Mucosa of rectum (tissue), 2 donors: ENCODE measurements around the gene SUSD1.
"Not testable (repeated sequence)": the region's sequence is repeated elsewhere in the genome, so short reads cannot be mapped to it uniquely, and the experiment has no call there.

ENCODE experiments used
- H3K27ac ChIP-seq, 2 donors: one replicate each; pipeline ENCODE4 v1.7.0; 2013; ENCODE audit warnings: inconsistent platforms in 2 of 2, low read depth in 2 of 2, low read length in 2 of 2
- H3K27me3 ChIP-seq, 2 donors: one replicate each; pipeline ENCODE4 v1.7.0; 2013; ENCODE audit warnings: low read length in 2 of 2; ENCODE audit not compliant: control insufficient read depth in 2 of 2, insufficient read depth in 2 of 2
- H3K36me3 ChIP-seq, 2 donors: one replicate each; pipeline ENCODE4 v1.7.0; 2013; ENCODE audit warnings: low read length in 2 of 2; ENCODE audit not compliant: control insufficient read depth in 2 of 2, insufficient read depth in 2 of 2
- H3K4me1 ChIP-seq, 2 donors: one replicate each; pipeline ENCODE4 v1.7.0; 2013; ENCODE audit warnings: low read length in 2 of 2, mild to moderate bottlenecking in 1 of 2; ENCODE audit not compliant: control insufficient read depth in 2 of 2, insufficient read depth in 2 of 2
- H3K4me3 ChIP-seq, 2 donors: one replicate each; pipeline ENCODE4 v1.7.0; 2013; ENCODE audit warnings: low read length in 2 of 2
- H3K9ac ChIP-seq, 2 donors: one replicate each; pipeline ENCODE4 v1.7.0; 2013; ENCODE audit warnings: low read length in 2 of 2, low read depth in 1 of 2, mild to moderate bottlenecking in 1 of 2
- H3K9me3 ChIP-seq, 2 donors: one replicate each; pipeline ENCODE4 v1.7.0; 2013; ENCODE audit warnings: low read length in 2 of 2; ENCODE audit not compliant: control insufficient read depth in 2 of 2
- donor health status: healthy.
- donor health status: Normal muscosa, but diverticular disease.

SUSD1 gene

DNA sequence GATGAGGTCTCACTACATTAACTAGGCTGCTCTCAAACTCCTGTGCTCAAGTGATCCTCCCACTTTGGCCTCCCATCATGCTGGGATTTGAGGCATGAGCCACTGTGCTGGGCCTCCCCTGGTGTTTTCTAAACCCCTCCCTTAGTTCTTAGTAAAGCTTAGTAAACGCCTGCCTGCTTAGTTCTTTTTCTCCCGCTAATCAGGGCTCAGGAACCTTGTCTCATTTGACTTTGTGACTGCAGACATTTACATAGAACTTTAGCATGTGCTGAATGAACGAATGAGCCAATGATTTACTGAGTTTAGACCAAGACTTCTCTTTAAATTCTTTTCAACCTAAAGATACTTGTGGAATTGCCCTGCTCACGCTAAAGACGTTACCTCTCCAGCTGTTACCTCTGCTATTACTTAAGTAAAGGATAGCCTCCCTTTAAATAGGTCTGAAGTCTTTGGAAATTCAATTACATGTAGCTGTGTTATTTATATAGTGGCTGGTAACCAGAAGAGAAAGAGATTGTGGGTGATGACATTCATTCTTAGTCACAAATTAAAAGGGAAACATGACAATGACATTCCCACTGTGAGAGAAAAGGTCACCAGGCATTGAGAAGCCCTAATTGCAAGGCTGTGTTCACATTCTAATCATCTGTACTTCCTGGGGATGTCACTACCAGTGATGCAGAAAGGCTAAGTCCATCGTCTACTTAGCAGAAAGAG is 18.6 kb upstream of the SUSD1 start:
- no peak overlapping the region for H3K9ac ChIP-seq
- H3K27me3 ChIP-seq: no peaks in the 10 kb centered on the region
- no peak overlapping the region for H3K27ac ChIP-seq

DNA sequence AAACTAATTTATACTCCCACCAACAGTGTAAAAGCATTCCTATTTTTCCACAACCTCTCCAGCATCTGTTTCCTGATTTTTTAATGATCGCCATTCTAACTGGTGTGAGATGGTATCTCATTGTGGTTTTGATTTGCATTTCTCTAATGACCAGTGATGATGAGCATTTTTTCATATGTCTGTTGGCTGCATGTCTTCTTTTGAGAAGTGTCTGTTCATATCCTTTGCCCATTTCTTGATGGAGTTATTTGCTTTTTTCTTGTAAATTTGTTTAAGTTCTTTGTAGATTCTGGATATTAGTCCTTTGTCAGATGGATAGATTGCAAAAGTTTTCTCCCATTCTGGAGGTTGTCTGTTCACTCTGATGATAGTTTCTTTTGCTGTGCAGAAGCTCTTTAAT is 15.2 kb upstream of the SUSD1 start:
- not testable (repeated sequence) for H3K27ac ChIP-seq, H3K36me3 ChIP-seq, H3K9me3 ChIP-seq, H3K4me3 ChIP-seq, H3K4me1 ChIP-seq, H3K9ac ChIP-seq, H3K27me3 ChIP-seq

More for the DNA sequence above, 18.6 kb upstream of the SUSD1 start:
- Histone ChIP-seq H3K4me3 (no peak overlapping the region), H3K36me3 (no peaks in the 10 kb centered on the region), H3K9me3 (no peaks in the 10 kb centered on the region), H3K4me1 (no peaks in the 10 kb centered on the region)

DNA sequence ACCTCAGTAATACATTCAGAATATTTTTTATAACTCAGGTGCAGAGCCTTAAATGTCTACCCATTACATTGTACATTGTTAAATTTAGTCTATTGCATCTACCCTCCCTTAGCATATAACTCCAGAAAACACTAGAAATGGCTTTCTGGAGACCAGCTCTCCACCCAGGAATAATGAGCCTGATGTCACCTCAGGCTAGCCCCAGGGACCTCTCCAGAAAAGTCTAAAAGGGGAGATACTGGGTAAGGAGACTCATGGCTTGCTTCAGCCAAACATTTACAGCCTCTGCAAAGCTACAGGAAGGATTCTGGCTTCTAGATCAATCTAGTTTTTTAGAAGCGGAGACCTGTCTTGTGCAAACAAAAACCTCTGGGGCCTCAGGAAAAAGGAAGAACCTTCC is 13.8 kb upstream of the SUSD1 start:
- Histone ChIP-seq H3K4me3 (no peak overlapping the region), H3K36me3 (no peaks in the 10 kb centered on the region), H3K9ac (no peak overlapping the region), H3K27me3 (no peaks in the 10 kb centered on the region), H3K27ac (no peak overlapping the region), H3K4me1 (no peaks in the 10 kb centered on the region), H3K9me3 (no peaks in the 10 kb centered on the region)

DNA sequence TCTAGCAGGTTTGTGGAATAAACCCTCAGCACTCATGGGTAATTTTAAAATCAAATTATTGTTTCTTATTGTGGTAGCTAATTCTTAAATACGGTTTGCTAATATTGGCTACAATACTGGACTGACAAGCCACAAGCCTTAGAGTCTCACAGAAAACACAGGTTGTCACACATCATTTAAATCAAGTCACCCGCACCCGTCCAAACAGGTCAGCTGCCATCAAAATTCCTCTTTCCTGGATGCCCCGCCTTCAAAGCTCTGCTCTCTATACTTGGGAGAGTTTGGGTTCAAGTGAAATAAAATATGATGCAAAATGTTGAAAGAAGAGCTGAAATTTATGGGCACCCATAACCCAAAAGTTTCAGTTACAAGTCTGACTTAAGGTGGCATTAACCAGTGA is 12.3 kb upstream of the SUSD1 start:
- Histone ChIP-seq H3K9ac (no peak overlapping the region), H3K27ac (no peak overlapping the region), H3K4me1 (no peaks in the 10 kb centered on the region), H3K4me3 (no peak overlapping the region), H3K36me3 (no peaks in the 10 kb centered on the region), H3K9me3 (no peaks in the 10 kb centered on the region), H3K27me3 (no peaks in the 10 kb centered on the region)

DNA sequence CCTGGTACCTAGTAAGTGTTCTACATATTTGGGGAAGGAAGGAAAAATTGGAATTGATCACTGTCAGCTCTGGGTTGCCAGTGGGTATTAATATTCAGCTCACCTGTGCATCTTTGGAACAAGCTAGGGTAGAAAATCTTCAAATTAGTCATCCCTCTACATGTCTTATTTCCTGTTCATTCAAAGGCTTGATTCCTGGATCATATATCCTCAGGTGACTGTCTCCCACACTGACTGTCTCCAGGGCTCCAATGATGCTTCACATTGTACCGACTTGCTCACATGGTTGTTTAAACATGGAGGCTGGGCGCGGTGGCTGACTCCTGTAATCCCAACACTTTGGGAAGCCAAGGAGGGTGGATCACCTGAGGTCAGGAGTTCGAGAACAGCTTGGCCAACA is 11.6 kb upstream of the SUSD1 start:
- Histone ChIP-seq H3K36me3 (no peaks in the 10 kb centered on the region), H3K9ac (no peak overlapping the region), H3K4me3 (no peak overlapping the region), H3K9me3 (no peaks in the 10 kb centered on the region), H3K27me3 (no peaks in the 10 kb centered on the region), H3K4me1 (no peaks in the 10 kb centered on the region), H3K27ac (no peak overlapping the region)

DNA sequence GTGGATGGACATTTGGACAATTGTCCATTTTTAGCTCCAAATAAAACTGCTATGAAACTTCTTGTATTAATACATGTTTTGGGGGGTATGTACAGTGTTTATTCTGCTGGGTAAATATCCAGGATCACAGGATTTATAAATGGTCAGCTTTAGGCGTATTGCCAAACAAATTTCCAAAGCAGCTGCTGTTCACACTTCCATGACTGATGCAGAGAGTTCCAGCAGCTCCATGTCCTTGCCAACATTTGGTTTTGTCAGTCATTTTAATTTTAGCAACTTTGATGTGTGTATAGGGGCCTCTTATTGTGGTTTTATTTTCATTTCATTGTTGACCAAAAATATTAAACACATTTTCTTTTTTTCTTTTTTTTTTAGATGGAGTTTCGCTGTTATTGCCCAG is 9.8 kb upstream of the SUSD1 start:
- Histone ChIP-seq H3K4me1 (no peaks in the 10 kb centered on the region), H3K4me3 (no peak overlapping the region), H3K27me3 (no peaks in the 10 kb centered on the region), H3K27ac (no peak overlapping the region), H3K9me3 (no peaks in the 10 kb centered on the region), H3K9ac (no peak overlapping the region), H3K36me3 (no peaks in the 10 kb centered on the region)

DNA sequence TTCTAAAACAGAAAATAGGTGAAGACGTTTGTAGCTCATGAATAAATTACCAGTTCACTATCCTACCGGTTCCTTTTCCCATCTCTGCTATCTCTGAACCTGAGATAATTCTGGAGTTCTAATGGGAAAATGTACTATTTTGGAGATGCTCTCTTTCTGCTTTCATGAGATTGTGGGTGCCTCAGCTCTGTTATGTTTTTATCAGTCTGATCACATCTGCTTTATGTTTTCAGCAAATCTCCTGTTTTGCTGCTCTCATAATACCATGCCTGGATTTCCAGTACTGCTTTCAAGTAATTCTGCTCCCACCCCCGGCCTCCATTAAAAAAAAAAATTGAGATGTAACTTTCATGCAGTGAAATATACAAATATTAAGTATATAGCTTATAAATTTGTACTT is 9.1 kb upstream of the SUSD1 start:
- no peak overlapping the region for H3K9ac ChIP-seq
- H3K4me3 ChIP-seq: no peak overlapping the region
- no peaks in the 10 kb centered on the region for H3K9me3 ChIP-seq
- no peaks in the 10 kb centered on the region for H3K27me3 ChIP-seq
- no peak overlapping the region for H3K27ac ChIP-seq
- H3K36me3 ChIP-seq: no peaks in the 10 kb centered on the region
- no peaks in the 10 kb centered on the region for H3K4me1 ChIP-seq

DNA sequence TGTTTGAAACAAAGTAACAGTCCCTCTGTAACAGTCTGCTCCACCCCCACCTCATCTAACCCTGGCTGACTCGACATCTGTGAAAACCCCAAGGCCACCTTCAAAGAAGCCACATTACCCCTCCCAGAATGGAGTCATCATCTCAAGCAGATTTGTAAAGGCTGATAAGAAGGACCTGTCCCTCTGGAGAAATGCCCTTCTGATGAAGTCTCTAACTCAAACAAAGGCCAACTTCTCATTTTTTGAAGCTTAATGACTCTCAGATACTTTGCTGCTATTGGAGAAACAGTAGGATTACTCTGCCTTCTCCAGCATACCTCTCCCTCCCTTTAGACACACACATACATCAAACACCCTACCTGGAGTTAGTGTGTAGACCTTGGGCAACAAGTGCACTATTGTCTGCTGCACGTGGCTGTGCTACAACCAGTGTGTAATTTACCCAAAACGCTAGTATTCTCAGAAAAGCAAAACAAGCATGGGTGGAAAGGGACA is 5.3 kb upstream of the SUSD1 start:
- H3K9ac ChIP-seq: no peak overlapping the region
- H3K27me3 ChIP-seq: no peaks in the 10 kb centered on the region
- H3K4me1 ChIP-seq: peaks cover 11 to 19% of the 10 kb centered on the region in 2 donors
- H3K27ac ChIP-seq: no peak overlapping the region
- no peak overlapping the region for H3K4me3 ChIP-seq
- no peaks in the 10 kb centered on the region for H3K9me3 ChIP-seq
- H3K36me3 ChIP-seq: no peaks in the 10 kb centered on the region

DNA sequence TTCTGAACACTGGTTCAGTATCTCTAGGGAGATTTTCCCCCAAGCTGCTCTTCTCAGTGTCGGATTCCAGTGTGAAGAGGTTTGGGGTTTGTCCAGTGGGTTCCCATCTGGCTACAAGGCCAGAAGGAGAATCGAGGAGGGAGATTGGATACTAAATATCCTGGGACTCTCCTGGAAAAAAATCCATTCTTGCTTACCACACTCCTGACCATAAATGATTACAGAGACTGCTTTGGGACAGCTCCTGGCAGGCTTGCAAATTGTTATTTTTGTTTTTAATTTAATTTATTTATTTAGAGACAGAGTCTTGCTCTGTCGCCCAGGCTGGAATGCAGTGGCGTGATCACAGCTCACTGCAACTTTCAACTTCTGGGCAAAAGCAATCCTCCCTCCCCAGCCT is 4.7 kb upstream of the SUSD1 start:
- Histone ChIP-seq H3K27me3 (no peaks in the 10 kb centered on the region), H3K4me1 (peaks cover 11 to 21% of the 10 kb centered on the region in 2 donors), H3K27ac (no peak overlapping the region), H3K36me3 (no peaks in the 10 kb centered on the region), H3K9me3 (no peaks in the 10 kb centered on the region), H3K9ac (no peak overlapping the region), H3K4me3 (no peak overlapping the region)

DNA sequence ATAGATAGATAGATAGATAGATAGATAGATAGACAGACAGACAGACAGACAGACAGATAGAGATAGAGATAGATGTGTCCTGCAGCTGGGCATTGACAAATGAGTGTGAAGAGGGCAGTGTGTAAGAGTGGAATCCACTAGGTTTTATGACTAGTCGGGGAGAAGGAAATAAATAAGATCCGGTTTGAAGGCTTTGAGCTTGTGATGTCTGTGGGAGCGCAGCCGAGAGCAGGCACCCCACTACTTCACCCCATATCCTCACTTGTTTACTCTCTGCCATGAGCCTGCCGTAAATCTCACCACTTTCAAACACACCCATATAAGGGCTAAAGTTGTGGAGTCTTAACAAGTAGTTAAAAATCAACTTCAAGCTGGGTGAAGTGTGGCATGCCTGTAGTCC is 1.4 kb upstream of the SUSD1 start:
- H3K4me1 ChIP-seq: peaks cover 30 to 34% of the 10 kb centered on the region in 2 donors
- peak overlapping the region in 1 of 2 donors; percentile 14 for H3K4me3 ChIP-seq
- peak overlapping the region; percentile 95 for H3K27ac ChIP-seq
- no peaks in the 10 kb centered on the region for H3K27me3 ChIP-seq
- H3K36me3 ChIP-seq: no peaks in the 10 kb centered on the region
- H3K9ac ChIP-seq: peak overlapping the region; percentile 20 to 23
- H3K9me3 ChIP-seq: no peaks in the 10 kb centered on the region
